Neutrophil (primary cell): ENCODE data around the gene ZBTB40.

Experiments
- H3K27ac ChIP-seq: fragments of 200-600 bp; sonication (generic); 2 replicates; pipeline ENCODE4 v1.5.1; 2016; ENCODE audit warnings: mild to moderate bottlenecking, moderate library complexity
- H3K27me3 ChIP-seq: fragments of 200-600 bp; sonication (generic); 2 replicates; pipeline ENCODE4 v1.6.0; 2016; ENCODE audit warnings: mild to moderate bottlenecking
- H3K36me3 ChIP-seq: fragments of 200-600 bp; sonication (generic); 2 replicates; pipeline ENCODE4 v1.5.1; 2017
- H3K4me1 ChIP-seq, 2 experiments: fragments of 200-600 bp in 1 of 2; sonication (generic) in 1 of 2; 1 replicate in 1 of 2; 2 replicates in 1 of 2; pipeline versions ENCODE4 v1.5.1 to v1.6.1; 2013 to 2016; ENCODE audit warnings: low read depth in 1 of 2, low read length in 1 of 2, mild to moderate bottlenecking in 1 of 2, moderate library complexity in 1 of 2; ENCODE audit not compliant: control insufficient read depth in 1 of 2, insufficient read depth in 1 of 2
- H3K4me3 ChIP-seq, 2 experiments: fragments of 200-600 bp in 1 of 2; sonication (generic) in 1 of 2; 1 replicate in 1 of 2; 2 replicates in 1 of 2; pipeline ENCODE4 v1.5.1; 2013 to 2016; ENCODE audit warnings: low read depth in 1 of 2, low read length in 1 of 2, mild to moderate bottlenecking in 1 of 2, moderate library complexity in 1 of 2
- H3K9me3 ChIP-seq: fragments of 200-600 bp; sonication (generic); 2 replicates; pipeline ENCODE4 v1.5.1; 2016
- TF ChIP-seq, protein P1 (sequence below): fragments of 200-600 bp; sonication (generic); IDR thresholded peaks from 2 replicates; pipeline ENCODE4 v1.5.1; 2016; ENCODE audit warnings: antibody characterized with exemption

Gene ZBTB40

DNA sequence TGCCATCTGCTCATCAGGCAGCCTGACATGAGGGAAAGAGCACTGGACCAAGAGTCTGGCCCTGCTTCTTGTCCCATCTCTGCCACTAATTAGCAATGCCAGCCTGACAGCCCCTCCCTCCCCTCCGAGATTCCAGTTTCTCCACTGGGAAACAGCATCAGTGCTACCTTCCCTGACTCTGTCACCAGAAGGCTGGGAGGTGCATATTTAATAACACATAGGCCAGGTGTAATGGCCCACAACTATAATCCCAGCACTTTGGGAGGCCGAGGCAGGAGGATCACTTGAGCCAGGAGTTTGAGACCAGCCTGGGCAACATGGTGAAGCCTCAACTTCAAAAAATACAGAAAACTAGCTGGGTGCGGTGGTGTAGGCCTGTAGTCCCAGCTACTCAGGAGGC lies 41.2 kb upstream of the ZBTB40 start:
- no peaks in the 10 kb centered on the region for H3K4me1 ChIP-seq
- no peak overlapping the region for H3K4me3 ChIP-seq
- TF ChIP-seq, protein P1, sequence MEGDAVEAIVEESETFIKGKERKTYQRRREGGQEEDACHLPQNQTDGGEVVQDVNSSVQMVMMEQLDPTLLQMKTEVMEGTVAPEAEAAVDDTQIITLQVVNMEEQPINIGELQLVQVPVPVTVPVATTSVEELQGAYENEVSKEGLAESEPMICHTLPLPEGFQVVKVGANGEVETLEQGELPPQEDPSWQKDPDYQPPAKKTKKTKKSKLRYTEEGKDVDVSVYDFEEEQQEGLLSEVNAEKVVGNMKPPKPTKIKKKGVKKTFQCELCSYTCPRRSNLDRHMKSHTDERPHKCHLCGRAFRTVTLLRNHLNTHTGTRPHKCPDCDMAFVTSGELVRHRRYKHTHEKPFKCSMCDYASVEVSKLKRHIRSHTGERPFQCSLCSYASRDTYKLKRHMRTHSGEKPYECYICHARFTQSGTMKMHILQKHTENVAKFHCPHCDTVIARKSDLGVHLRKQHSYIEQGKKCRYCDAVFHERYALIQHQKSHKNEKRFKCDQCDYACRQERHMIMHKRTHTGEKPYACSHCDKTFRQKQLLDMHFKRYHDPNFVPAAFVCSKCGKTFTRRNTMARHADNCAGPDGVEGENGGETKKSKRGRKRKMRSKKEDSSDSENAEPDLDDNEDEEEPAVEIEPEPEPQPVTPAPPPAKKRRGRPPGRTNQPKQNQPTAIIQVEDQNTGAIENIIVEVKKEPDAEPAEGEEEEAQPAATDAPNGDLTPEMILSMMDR: no peak
- H3K9me3 ChIP-seq: no peaks in the 10 kb centered on the region
- no peaks in the 10 kb centered on the region for H3K36me3 ChIP-seq
- no peaks in the 10 kb centered on the region for H3K27me3 ChIP-seq
- H3K27ac ChIP-seq: no peak overlapping the region

DNA sequence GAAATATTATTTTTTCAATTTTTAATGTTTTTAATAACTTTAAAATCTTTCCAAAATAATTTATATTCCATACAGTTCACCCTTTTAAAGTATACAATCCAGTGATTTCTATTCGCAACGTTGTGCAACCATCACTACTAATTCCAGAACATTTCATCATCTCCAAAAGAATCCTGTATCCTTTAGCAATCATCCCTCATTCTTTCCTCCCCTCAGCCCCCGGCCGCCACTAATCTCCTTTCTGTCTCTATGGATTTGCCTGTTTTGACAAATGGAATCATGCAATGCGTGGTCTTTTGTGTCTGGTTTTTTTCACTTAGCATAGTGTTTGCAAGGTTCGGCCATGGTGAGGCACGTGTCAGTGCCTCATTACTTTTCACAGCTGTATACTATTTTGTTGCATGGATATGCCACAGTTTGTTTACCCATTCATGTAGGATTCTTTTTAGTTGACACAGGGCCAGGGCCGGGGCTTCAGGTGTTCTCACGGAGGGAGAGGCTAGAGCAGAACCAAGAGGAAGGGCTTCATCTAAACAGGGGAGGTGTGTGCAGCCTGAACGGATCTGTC lies 40.6 kb upstream of the ZBTB40 start:
- Histone ChIP-seq H3K9me3 (no peaks in the 10 kb centered on the region), H3K4me3 (no peak overlapping the region), H3K36me3 (no peaks in the 10 kb centered on the region), H3K27ac (no peak overlapping the region), H3K27me3 (peaks cover 3% of the 10 kb centered on the region), H3K4me1 (no peaks in the 10 kb centered on the region)
- TF ChIP-seq, protein P1: no peak

DNA sequence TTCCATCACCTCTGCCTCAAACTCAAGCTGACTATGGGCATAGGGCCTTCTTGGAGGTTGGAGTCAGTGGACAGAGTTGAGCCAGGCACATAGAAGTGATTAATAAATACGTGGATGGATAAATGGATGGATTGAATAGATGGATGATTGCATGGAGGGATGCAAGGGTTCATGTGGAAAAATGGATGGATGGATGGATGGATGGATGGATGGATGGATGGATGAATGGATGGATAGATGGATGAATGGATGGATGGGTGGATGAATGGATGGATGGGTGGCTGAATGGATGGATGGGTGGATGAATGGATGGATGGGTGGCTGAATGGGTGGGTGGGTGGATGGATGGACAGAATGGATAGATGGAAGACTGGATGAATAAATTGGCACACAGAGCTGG lies 40.1 kb upstream of the ZBTB40 start:
- no peaks in the 10 kb centered on the region for H3K36me3 ChIP-seq
- H3K4me1 ChIP-seq: no peaks in the 10 kb centered on the region
- no peaks in the 10 kb centered on the region for H3K9me3 ChIP-seq
- H3K27me3 ChIP-seq: peaks cover 3% of the 10 kb centered on the region
- H3K4me3 ChIP-seq: no peak overlapping the region
- H3K27ac ChIP-seq: no peak overlapping the region
- TF ChIP-seq, protein P1: no peak

DNA sequence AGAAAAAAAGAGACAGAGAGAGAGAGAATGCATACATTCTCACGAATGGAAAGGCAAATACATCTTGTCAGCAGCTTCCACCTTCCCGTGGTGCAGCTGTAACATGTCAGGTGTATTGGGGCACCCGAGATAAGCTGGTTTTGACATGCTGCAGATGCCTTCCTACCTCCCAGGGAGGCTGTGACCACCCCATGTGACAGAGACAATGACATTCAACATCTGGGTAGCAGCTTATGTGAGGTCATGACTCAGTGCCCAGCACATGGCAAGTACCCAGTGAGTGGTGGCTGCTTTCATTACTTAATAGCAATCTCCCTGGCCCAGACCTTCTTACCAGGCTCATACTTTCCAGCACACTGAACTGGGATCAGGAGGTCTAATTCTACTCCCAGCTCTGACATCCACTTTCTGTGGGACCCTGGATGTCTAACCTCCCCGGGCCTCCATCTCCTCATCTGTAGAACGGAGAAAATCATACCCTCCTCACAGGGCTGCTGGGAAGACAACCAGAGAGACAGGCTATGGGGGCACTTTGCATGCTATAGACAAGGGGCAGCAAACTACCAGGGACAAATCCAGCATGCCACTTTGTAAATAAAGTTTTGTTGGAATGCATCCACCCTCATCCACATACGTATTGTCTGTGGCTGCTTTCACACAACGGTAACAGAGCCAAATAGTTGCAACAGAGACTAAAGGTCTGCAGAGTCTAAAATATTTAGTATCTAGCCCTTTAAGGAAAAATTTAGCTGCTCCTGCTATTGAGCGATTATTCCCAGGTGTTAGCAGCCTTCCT lies 38.5 kb upstream of the ZBTB40 start:
- TF ChIP-seq, protein P1: no peak
- no peaks in the 10 kb centered on the region for H3K4me1 ChIP-seq
- no peak overlapping the region for H3K4me3 ChIP-seq
- H3K9me3 ChIP-seq: no peaks in the 10 kb centered on the region
- peaks cover 16% of the 10 kb centered on the region for H3K27me3 ChIP-seq
- no peaks in the 10 kb centered on the region for H3K36me3 ChIP-seq
- H3K27ac ChIP-seq: no peak overlapping the region

DNA sequence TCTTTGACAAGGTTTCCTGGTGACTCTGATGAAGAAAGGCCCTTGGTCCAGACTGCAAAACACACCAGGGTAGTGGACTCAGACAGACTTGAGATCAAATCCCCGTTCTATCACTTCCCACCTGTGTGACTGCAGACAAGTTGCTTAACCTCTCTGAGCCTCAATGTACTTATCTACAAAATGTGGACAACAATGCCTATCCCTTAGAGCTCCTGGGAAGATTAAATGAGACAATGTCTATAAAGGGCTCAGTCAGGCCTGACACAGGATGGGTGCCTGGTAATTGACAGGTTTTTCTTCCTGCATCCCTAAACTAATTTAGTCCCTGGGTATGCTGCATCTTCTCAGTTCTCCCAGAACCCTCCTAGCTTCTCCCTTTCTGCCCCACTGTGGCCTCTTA lies 37.9 kb upstream of the ZBTB40 start:
- Histone ChIP-seq H3K27me3 (peaks cover 23% of the 10 kb centered on the region), H3K4me1 (no peaks in the 10 kb centered on the region), H3K4me3 (no peak overlapping the region), H3K36me3 (no peaks in the 10 kb centered on the region), H3K27ac (no peak overlapping the region), H3K9me3 (no peaks in the 10 kb centered on the region)
- TF ChIP-seq, protein P1: no peak
